Measurements from ENCODE around the gene KMT2B. TPM values are rescaled to one million over a fixed set of nuclear protein-coding genes. Genes with fewer than 3 reads are reported as not detected.

KMT2B gene
- total RNA-seq, 2 donors from 2014 or later = 23.1 to 23.5 TPM

DNA sequence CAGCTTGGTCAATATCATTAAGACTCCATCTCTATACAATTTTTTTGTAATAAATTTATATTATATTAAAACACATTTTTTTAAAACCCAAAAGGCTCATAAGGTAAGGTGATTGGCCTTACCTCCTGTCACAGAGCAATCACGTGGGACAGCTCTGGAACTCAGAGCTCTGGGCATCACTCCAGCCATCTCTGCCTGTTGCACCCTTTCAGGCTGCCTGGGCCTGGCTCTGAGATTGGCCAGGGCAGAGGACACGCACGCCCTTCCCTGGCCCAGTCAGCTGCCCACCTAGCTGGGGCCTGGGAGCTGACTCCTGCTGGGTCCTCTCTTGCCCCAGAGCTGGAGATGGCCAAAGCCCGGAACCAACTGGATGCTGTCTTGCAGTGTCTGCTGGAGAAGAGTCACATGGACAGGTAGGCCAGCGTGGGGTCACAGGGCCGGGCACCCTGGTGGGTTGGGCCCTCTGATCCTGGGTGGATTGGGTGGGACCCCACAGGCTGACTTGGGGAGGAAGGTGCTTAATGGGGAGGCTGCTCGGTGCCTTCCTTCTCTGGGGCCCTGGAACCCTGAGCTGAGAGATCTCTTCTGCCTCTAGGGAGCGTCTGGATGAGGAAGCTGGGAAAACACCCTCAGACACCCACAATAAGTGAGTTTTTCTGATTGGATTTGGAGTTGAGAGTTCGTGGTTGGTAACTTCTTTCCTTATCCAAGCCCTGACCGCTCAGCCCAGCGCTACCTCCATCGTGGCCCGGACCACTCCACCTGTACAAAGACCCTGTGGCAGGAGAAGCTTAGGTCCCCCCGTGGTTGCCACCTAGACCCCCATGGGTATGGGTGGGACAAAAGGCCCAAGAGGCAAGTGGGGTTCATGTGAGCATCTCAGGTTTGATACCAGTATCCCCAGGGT is 34.3 kb downstream of the KMT2B start:
- no peak for DNase-seq (ENCODE audit: low spot score)
- intact Hi-C loops (cut with DNase I) = no loop called here

DNA sequence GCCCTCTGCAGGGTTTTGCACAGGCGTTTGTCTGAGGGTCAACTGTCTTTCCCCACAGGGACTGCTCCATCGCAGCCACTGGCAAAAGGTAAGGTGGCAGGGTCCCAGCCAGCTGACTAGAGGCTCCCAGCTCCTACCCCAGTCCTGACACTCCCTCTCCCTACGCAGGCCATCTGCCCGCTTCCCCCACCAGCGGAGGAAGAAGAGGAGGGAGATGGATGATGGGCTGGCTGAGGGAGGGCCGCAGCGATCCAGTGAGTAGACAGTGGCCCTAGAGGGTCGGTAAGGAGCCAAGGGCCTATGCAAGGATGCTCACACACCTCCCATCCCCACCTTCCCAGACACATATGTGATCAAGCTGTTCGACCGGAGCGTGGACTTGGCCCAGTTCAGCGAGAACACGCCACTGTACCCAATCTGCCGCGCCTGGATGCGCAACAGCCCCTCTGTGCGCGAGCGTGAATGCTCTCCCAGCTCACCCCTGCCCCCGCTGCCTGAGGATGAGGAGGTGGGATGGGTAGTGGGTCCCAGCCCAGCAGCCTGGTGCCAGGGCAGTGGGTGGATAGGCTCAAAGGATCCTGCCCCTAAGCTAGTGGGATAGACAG is 35.0 kb downstream of the KMT2B start:
- intact Hi-C loops (cut with DNase I) = no loop called here
- DNase-seq (ENCODE audit: low spot score) = peak; percentile 83

- intact Hi-C loops (cut with DNase I) = no loop called here
- peak; percentile 83 for DNase-seq (ENCODE audit: low spot score)
Measured at GRCh38 chr19:35753634-35754369, 36.0 kb downstream of the KMT2B start.

GRCh38 chr19:35754370-35755130 is 36.7 kb downstream of the KMT2B start:
- intact Hi-C loops (cut with DNase I) = no loop called here
- no peak for DNase-seq (ENCODE audit: low spot score)

- intact Hi-C loops (cut with DNase I) = no loop called here
- DNase-seq (ENCODE audit: low spot score) = no peak
Measured at GRCh38 chr19:35755131-35755549, 37.3 kb downstream of the KMT2B start.

GRCh38 chr19:35755550-35756376 is 38.0 kb downstream of the KMT2B start:
- intact Hi-C loops (cut with DNase I) = no loop called here
- peak; percentile 98 for DNase-seq (ENCODE audit: low spot score)

GRCh38 chr19:35756377-35757230 is 38.8 kb downstream of the KMT2B start, which contains the start of gene HSPB6:
Gene HSPB6, minus strand, starts transcription at chr19:35757029. Its CDS starts 21 bp downstream, at chr19:35757008.
- peak; percentile 96 for DNase-seq (ENCODE audit: low spot score)
- intact Hi-C loops (cut with DNase I) = no loop called here

- intact Hi-C loops (cut with DNase I) = no loop called here
- peak; percentile 98 for DNase-seq (ENCODE audit: low spot score)
Measured at GRCh38 chr19:35757231-35757748, 39.5 kb downstream of the KMT2B start.

DNA sequence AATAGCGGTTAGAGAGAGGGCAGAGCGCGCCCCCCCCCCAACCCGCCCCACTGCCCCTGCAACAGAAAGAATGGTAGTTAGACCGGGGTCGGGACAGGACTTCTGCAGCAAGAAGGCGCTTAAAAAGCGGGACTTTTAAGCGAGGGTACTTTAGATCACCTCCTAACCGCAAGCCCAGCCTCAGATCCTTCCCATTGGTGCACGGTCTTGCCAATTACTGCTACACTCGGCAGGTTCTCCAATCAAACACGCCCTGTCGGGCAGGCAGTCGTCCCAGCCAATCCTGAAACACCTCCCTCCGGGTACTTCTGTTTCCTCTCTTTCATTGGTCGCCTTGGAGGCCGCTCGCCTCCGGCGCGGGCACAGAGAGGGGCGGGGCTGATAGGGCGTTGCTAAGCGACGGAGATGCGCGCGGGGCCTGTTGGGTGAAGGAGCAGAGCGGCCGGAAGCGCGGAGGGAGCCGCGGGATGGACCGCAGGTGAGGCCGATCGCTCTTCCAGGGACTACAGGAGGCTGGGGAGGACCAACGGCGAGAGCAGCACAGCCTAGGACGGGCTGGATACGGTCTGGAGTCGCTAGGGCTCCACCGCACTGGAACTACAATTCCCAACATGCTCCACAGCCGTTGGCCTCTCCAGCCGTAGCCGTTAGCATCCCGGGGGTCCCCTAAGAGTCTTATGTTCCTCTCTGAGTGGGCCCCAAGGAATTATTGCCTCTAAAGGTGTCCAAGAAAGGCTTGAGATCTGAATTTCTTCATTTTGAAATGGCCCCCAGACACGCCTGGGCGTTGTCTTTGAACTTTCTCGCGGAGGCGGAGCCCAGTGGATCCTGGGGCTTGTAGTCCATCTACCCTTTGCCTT is 40.2 kb downstream of the KMT2B start, which contains the start of gene PROSER3:
PROSER3 (plus strand) TSS at position 428 of the 860 bp plus-strand sequence; CDS start at position 468, 40 bp downstream.
- DNase-seq (ENCODE audit: low spot score) = peak; percentile 100
- intact Hi-C loops (cut with DNase I) = no loop called here

- intact Hi-C loops (cut with DNase I) = no loop called here
- DNase-seq (ENCODE audit: low spot score) = no peak
Measured at GRCh38 chr19:35759697-35760096, 41.9 kb downstream of the KMT2B start.

- no peak for DNase-seq (ENCODE audit: low spot score)
- intact Hi-C loops (cut with DNase I) = no loop called here
Measured at GRCh38 chr19:35760711-35761349, 43.0 kb downstream of the KMT2B start.

DNA sequence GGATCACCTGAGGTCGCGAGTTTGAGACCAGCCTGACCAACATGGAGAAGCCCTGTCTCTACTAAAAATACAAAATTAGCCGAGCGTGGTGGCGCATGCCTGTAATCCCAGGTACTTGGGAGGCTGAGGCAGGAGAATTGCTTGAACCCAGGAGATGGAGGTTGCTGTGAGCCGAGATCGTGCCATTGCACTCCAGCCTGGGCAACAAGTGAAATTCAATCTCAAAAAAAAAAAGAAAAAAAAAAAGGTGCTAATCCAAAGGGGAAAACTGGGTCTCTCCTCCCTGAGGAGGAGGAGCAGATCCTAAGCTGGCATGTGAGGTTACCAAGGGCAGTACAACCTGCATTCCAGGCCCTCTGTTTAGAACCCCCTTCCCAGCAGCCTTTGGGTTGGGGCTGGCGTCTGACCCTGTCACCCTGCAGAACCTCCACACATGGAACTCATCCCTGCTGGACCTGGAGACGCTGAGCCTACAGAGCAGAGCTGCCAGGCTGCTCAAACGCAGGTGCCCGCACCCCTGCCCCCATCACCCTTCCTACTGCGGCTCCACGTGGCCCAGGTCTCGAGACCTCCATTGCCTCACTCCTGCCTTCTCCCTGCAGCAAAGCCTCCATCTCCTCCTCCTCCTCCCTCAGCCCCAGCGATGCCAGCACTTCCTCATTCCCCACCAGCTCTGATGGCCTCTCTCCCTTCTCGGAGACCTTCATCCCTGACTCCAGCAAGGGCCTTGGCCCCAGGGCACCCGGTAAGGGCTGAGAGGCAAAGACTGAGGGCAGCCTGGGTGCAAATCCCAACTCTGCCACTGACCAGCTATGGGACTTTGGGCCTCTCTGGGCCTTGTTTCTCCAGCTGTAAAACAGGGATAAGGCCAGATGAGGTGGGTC is 46.9 kb downstream of the KMT2B start:
- DNase-seq (ENCODE audit: low spot score) = no peak
- intact Hi-C loops (cut with DNase I) = no loop called here

GRCh38 chr19:35766571-35767104 is 48.8 kb downstream of the KMT2B start:
- DNase-seq (ENCODE audit: low spot score) = no peak
- intact Hi-C loops (cut with DNase I) = no loop called here

DNA sequence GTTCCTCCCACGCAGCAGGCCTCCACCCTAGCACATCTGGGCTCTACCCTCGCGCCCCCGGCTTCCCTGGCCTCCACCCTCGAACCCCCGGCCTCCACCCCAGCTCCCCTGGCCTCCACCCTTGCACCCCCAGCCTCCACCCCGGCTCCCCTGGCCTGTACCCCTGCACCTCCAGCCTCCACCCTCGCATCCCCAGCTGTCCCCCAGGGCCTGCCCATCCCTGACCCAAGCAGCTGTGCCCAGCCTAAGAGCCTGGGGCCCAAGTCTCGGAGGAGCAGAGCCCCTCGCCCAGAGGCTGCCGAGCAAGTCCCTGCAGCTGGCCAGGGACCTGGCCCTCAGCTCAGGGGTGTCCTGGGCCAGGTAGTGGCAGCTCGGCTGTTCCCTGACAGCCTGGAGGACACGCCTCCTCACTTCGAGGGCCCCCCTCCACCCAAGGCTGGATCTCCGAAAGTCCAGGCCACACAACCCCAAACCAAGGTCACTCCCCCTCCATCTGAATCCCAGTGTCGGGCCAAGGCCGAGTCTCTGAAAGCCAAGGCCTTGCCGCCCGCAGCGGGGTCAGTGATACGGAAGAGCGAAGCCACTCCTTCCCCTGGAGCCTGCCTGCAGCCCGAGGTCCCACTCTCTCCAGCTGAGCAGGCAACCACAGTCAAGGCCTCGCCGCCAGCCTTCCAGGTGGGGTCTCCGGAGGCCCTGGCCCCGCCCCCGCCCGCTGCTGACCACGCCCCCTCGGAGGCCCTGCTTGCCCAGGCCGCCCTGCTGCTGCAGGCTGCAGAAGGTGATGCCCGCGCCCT is 49.7 kb downstream of the KMT2B start:
- intact Hi-C loops (cut with DNase I) = no loop called here
- DNase-seq (ENCODE audit: low spot score) = no peak

Data from posterior vena cava (tissue), 2 donors.